IPS DF 19.7 (cell line): ENCODE measurements around the gene ANAPC5.
"Not testable (repeated sequence)": the region's sequence is repeated elsewhere in the genome, so short reads cannot be mapped to it uniquely, and the experiment has no call there.

Experiments used
- DNase-seq: peaks from one replicate; pipeline ENCODE4 v3.0.0-alpha.2; 2013; ENCODE audit warnings: low read depth, low spot score

Gene ANAPC5

GRCh38 chr12:121318121-121318520, 34.1 kb downstream of the ANAPC5 start:
- no peak for DNase-seq

GRCh38 chr12:121314431-121314830, 37.8 kb downstream of the ANAPC5 start:
- DNase-seq: no peak

GRCh38 chr12:121310231-121310630, 42.0 kb downstream of the ANAPC5 start:
- not testable (repeated sequence) for DNase-seq

- DNase-seq: not testable (repeated sequence)
Observed at GRCh38 chr12:121307397-121307796, 44.8 kb downstream of the ANAPC5 start.

GRCh38 chr12:121304306-121304705, 47.9 kb downstream of the ANAPC5 start:
- no peak for DNase-seq

- no peak for DNase-seq
Observed at GRCh38 chr12:121301876-121302275, 50.3 kb downstream of the ANAPC5 start.

- no peak for DNase-seq
Observed at GRCh38 chr12:121300083-121300819, 52.0 kb downstream of the ANAPC5 start.

GRCh38 chr12:121299662-121300061, 52.5 kb downstream of the ANAPC5 start:
- no peak for DNase-seq

- DNase-seq: not testable (repeated sequence)
Observed at GRCh38 chr12:121298411-121298810, 53.8 kb downstream of the ANAPC5 start.

GRCh38 chr12:121297435-121297991, 54.7 kb downstream of the ANAPC5 start:
- no peak for DNase-seq

GRCh38 chr12:121296618-121297434, 55.4 kb downstream of the ANAPC5 start, which contains the start of gene CAMKK2:
Gene CAMKK2 (minus strand): TSS chr12:121296709. CDS start chr12:121274526, 22,183 bp downstream.
- peak; percentile 47 for DNase-seq

- DNase-seq: no peak
Observed at GRCh38 chr12:121295746-121296617, 56.2 kb downstream of the ANAPC5 start.

- DNase-seq: no peak
Observed at GRCh38 chr12:121295116-121295745, 57.0 kb downstream of the ANAPC5 start.

GRCh38 chr12:121294151-121294889, 57.9 kb downstream of the ANAPC5 start:
- no peak for DNase-seq

- no peak for DNase-seq
Observed at GRCh38 chr12:121293603-121294002, 58.6 kb downstream of the ANAPC5 start.

GRCh38 chr12:121290410-121290809, 61.8 kb downstream of the ANAPC5 start:
- DNase-seq: no peak

GRCh38 chr12:121289962-121290361, 62.2 kb downstream of the ANAPC5 start:
- DNase-seq: no peak

GRCh38 chr12:121288986-121289385, 63.2 kb downstream of the ANAPC5 start:
- no peak for DNase-seq

GRCh38 chr12:121288158-121288845, 63.9 kb downstream of the ANAPC5 start:
- no peak for DNase-seq
